Activated CD4-positive, alpha-beta T cell treated with anti-CD3 and anti-CD28 coated beads for 4 hours (primary cell): ENCODE data around the gene HAPLN2.

Source experiments
- DNase-seq, 2 donors: peaks; one replicate each; pipeline ENCODE4 v3.0.0-alpha.2; 2020

Gene HAPLN2

GRCh38 chr1:156664767-156665411, 45.7 kb downstream of the HAPLN2 start:
- DNase-seq = no peak

DNA sequence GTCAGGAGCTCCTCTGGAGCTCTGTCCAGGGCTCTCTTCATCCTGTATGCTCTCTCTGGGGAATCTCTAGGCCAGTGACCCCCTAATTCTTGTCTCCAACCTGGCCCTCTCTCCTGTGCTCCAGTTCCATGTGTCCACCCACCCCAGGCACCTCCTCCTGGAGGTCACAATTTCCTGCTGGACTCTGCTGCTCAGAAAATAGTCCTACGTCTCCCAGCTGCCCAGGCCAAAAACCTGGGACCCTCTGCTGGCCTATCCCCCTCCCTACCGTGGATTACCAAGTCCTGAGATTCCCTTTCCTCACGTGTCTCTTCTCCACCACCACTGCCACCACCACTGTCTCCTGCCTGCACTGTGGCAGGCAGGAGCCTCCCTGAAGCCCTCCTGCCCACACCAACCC, 46.3 kb downstream of the HAPLN2 start:
- no peak for DNase-seq

GRCh38 chr1:156666862-156667609, 47.8 kb downstream of the HAPLN2 start:
- DNase-seq = no peak

DNA sequence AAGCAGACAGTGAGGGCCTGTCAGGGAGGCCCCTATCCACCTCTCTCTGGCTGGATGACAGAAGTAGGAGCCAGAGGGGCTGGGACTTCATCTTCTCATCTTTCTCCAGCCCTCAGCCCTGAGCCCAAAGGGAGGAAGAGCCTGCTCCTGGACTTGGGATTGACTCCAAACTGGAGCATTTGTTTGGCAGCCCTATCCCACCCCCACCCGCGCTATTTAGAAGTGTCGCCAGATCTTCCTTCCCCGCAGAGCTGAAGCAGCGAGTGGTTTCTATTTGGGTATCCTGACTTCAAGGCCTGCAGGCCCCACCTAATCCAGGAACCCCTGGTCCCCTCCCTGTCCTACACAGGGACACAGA, 48.4 kb downstream of the HAPLN2 start:
- DNase-seq = no peak

- DNase-seq = no peak
Measured at GRCh38 chr1:156667968-156668709, 48.9 kb downstream of the HAPLN2 start.

- DNase-seq = no peak
Measured at GRCh38 chr1:156668801-156669637, 49.8 kb downstream of the HAPLN2 start.

DNA sequence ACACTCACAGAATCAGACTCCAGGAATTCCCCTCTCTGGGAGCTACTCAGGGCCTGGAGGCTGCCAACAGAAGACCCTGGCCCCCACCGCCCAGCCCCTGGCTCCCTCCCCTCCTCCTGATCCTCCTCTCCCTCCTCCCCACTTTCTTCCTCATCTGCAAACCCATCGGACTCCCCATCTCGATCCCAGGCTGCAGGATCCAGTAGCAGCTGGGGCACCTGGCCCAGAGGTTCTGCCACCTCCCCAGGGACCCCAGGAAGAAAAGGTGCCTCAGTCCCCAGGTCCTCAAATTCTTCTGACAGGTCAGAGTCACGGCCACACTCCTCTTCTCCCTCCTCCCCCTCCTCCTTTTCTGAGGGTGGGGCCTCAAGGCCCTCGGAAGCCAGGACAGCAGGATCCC, 50.6 kb downstream of the HAPLN2 start:
- no peak for DNase-seq

- no peak for DNase-seq
Measured at GRCh38 chr1:156670359-156670758, 51.1 kb downstream of the HAPLN2 start.

DNA sequence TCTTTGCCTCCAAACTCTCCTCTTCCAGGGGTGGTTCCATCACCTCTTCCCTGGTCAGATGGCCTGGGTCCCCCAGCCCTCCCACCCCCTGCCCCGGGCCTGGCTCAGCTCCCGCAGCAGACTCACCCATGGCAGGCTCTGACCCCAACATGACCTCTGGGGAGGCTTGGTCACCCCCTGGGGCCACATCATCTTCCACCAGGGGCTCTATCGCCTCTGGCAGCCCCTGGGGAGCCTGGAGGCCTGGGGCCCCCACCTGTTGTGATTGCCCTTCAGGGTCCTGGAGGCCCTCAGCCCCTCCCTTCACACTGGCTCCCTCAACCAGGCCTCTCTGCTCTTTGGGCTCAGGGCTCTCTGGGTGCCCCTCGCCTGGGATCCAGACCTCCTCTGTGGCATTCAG, 51.6 kb downstream of the HAPLN2 start:
- DNase-seq = no peak

- DNase-seq = no peak
Measured at GRCh38 chr1:156671804-156672203, 52.6 kb downstream of the HAPLN2 start.

- DNase-seq = no peak
Measured at GRCh38 chr1:156673387-156674121, 54.3 kb downstream of the HAPLN2 start.
